Upper lobe of left lung (tissue), 6 donors: ENCODE data around the gene PRELID1. TPM values are rescaled to one million over a fixed set of nuclear protein-coding genes. Genes with fewer than 3 reads are reported as not detected.

Source experiments
- ATAC-seq, 2 donors: fragments of 200-7000 bp; cut with Tn5 transposase; one replicate each; pipeline ENCODE4 v1.9.1; 2022; ENCODE audit warnings: mild to moderate bottlenecking in 2 of 2, moderate library complexity in 2 of 2; ENCODE audit not compliant: low FRiP score in 2 of 2
- DNase-seq, 2 donors: peaks; one replicate each; pipeline ENCODE4 v3.0.0-alpha.2; 2019 to 2020
- H3K27ac ChIP-seq, 4 donors: fragments of 200-600 bp; sonication (generic); one replicate each; pipeline ENCODE4 v1.5.1; 2016 to 2019
- H3K27me3 ChIP-seq, 4 donors: fragments of 200-600 bp; sonication (generic); one replicate each; pipeline ENCODE4 v1.5.1; 2017 to 2019
- H3K36me3 ChIP-seq, 4 donors: fragments of 200-600 bp; sonication (generic); one replicate each; pipeline ENCODE4 v1.5.1; 2016 to 2019
- H3K4me1 ChIP-seq, 4 donors: fragments of 200-600 bp; sonication (generic); one replicate each; pipeline ENCODE4 v1.5.1; 2018 to 2019
- H3K4me3 ChIP-seq, 4 donors: fragments of 200-600 bp; sonication (generic); one replicate each; pipeline ENCODE4 v1.5.1; 2017 to 2019; ENCODE audit warnings: mild to moderate bottlenecking in 2 of 4, moderate library complexity in 1 of 4
- H3K9me3 ChIP-seq, 4 donors: fragments of 200-600 bp; sonication (generic); one replicate each; pipeline ENCODE4 v1.5.1; 2018 to 2019
- EP300 ChIP-seq, 4 donors: sonication (generic); formaldehyde crosslinking; IDR thresholded peaks; one replicate each; pipeline ENCODE4 v1.5.1; 2017; ENCODE audit warnings: antibody characterized with exemption in 4 of 4, control low read depth in 2 of 4
- POLR2A ChIP-seq, 4 donors: fragments of 450-650 bp; IDR thresholded peaks; one replicate each; pipeline ENCODE4 v1.5.1; 2016 to 2017; ENCODE audit warnings: antibody characterized with exemption in 4 of 4, mild to moderate bottlenecking in 2 of 4
- POLR2AphosphoS5 ChIP-seq, 2 donors: sonication (generic); formaldehyde crosslinking; IDR thresholded peaks; one replicate each; pipeline ENCODE4 v1.5.1; 2017; ENCODE audit warnings: antibody characterized with exemption in 2 of 2
- WGBS, 2 donors: methylation state at CpG; one replicate each; pipeline ENCODE4 v1.1.5; 2017 to 2018; 5-methylcytosine and 5-hydroxymethylcytosine counted together
- total RNA-seq, 6 donors: library from RNA; depleted of rRNA in 4 of 6; stranded (reverse); fragments of >200 nt in 4 of 6; gene quantifications; one replicate each; pipeline versions ENCODE4 v1.1.0 to v1.2.1, GENCODE V29; 2016 to 2021
- TF ChIP-seq, protein P1 (sequence below), 6 experiments: fragments of 450-650 bp in 4 of 6; fragments of 200-600 bp in 2 of 6; sonication (generic) in 2 of 6; IDR thresholded peaks; one replicate each; pipeline ENCODE4 v1.5.1; 2016 to 2019; ENCODE audit warnings: antibody characterized with exemption in 6 of 6
- donor health status: DM: no; HTN: no; CAD: no; lungs with moderate emphysema.
- donor health status: DM: no; HTN: yes; CAD: no; lungs with severe emphysema.

The PRELID1 gene
- total RNA-seq, 6 donors from 2014 or later, result 45.1 to 132 (median 86.8) TPM

DNA sequence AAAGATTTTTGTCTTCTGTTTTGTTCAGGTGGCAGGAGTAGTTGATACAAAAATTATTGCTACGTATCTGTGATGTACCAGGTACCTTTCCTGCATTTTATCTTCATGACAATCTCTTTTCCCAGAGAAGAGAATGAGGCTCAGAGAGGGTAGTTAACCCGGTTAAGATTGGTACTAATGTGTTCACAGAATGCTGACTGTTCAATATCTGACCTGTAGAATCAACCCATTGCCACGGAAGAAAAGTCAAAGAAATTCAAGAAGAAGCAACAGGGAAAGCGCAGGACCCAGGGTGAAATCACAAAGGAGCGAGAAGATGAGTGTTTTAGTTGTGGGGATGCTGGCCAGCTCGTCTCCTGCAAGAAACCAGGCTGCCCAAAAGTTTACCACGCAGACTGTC, 11.9 kb upstream of the PRELID1 start:
- peaks cover 27 to 90% (median 69%) of the 10 kb centered on the region in 4 donors for H3K36me3 ChIP-seq
- no peaks in the 10 kb centered on the region for H3K27me3 ChIP-seq
- ATAC-seq, result no peak
- TF ChIP-seq, protein P1, sequence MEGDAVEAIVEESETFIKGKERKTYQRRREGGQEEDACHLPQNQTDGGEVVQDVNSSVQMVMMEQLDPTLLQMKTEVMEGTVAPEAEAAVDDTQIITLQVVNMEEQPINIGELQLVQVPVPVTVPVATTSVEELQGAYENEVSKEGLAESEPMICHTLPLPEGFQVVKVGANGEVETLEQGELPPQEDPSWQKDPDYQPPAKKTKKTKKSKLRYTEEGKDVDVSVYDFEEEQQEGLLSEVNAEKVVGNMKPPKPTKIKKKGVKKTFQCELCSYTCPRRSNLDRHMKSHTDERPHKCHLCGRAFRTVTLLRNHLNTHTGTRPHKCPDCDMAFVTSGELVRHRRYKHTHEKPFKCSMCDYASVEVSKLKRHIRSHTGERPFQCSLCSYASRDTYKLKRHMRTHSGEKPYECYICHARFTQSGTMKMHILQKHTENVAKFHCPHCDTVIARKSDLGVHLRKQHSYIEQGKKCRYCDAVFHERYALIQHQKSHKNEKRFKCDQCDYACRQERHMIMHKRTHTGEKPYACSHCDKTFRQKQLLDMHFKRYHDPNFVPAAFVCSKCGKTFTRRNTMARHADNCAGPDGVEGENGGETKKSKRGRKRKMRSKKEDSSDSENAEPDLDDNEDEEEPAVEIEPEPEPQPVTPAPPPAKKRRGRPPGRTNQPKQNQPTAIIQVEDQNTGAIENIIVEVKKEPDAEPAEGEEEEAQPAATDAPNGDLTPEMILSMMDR (IDR thresholded peaks at IDR 0.05), result no peak
- TF ChIP-seq POLR2AphosphoS5 (IDR thresholded peaks at IDR 0.05) (no peak), EP300 (IDR thresholded peaks at IDR 0.05) (no peak), POLR2A (IDR thresholded peaks at IDR 0.05) (no peak)
- no peak for DNase-seq
- H3K4me1 ChIP-seq, result peaks cover 5 to 13% (median 11%) of the 10 kb centered on the region in 4 donors
- no peaks in the 10 kb centered on the region for H3K9me3 ChIP-seq
- WGBS, 2 donors, result 95 to 96% methylated on average over 7 of the region's 7 CpGs
- no peak overlapping the region for H3K4me3 ChIP-seq
- no peak overlapping the region for H3K27ac ChIP-seq

DNA sequence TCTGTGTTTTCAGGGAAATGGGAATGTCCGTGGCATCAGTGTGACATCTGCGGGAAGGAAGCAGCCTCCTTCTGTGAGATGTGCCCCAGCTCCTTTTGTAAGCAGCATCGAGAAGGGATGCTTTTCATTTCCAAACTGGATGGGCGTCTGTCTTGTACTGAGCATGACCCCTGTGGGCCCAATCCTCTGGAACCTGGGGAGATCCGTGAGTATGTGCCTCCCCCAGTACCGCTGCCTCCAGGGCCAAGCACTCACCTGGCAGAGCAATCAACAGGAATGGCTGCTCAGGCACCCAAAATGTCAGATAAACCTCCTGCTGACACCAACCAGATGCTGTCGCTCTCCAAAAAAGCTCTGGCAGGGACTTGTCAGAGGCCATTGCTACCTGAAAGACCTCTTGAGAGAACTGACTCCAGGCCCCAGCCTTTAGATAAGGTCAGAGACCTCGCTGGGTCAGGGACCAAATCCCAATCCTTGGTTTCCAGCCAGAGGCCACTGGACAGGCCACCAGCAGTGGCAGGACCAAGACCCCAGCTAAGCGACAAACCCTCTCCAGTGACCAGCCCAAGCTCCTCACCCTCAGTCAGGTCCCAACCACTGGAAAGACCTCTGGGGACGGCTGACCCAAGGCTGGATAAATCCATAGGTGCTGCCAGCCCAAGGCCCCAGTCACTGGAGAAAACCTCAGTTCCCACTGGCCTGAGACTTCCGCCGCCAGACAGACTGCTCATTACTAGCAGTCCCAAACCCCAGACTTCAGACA, 9.6 kb upstream of the PRELID1 start:
- H3K36me3 ChIP-seq, result peaks cover 15 to 79% (median 53%) of the 10 kb centered on the region in 4 donors
- peaks cover 10 to 20% (median 18%) of the 10 kb centered on the region in 4 donors for H3K4me1 ChIP-seq
- H3K9me3 ChIP-seq, result no peaks in the 10 kb centered on the region
- ATAC-seq (peak in 1 of 2 donors; percentile 24), DNase-seq (no peak)
- H3K4me3 ChIP-seq, result no peak overlapping the region
- no peak overlapping the region for H3K27ac ChIP-seq
- H3K27me3 ChIP-seq, result no peaks in the 10 kb centered on the region
- 95 to 96% methylated on average over 6 to 11 of the region's 12 CpGs for WGBS, 2 donors
- TF ChIP-seq POLR2A (IDR thresholded peaks at IDR 0.05) (no peak), POLR2AphosphoS5 (IDR thresholded peaks at IDR 0.05) (no peak), EP300 (IDR thresholded peaks at IDR 0.05) (no peak)
- TF ChIP-seq, protein P1 (IDR thresholded peaks at IDR 0.05), result no peak

DNA sequence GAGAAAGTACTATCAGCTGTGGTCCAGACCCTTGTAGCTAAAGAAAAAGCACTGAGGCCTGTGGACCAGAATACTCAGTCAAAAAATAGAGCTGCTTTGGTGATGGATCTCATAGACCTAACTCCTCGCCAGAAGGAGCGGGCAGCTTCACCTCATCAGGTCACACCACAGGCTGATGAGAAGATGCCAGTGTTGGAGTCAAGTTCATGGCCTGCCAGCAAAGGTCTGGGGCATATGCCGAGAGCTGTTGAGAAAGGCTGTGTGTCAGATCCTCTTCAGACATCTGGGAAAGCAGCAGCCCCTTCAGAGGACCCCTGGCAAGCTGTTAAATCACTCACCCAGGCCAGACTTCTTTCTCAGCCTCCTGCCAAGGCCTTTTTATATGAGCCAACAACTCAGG, 9.0 kb upstream of the PRELID1 start:
- Histone ChIP-seq H3K4me3 (no peak overlapping the region), H3K36me3 (peaks cover 15 to 73% (median 47%) of the 10 kb centered on the region in 4 donors), H3K4me1 (peaks cover 14 to 26% (median 23%) of the 10 kb centered on the region in 4 donors), H3K27me3 (no peaks in the 10 kb centered on the region), H3K9me3 (no peaks in the 10 kb centered on the region), H3K27ac (no peak overlapping the region)
- no peak for DNase-seq
- 86 to 96% methylated on average over 2 to 3 of the region's 3 CpGs for WGBS, 2 donors
- TF ChIP-seq POLR2A (IDR thresholded peaks at IDR 0.05) (no peak), EP300 (IDR thresholded peaks at IDR 0.05) (no peak), POLR2AphosphoS5 (IDR thresholded peaks at IDR 0.05) (no peak)
- TF ChIP-seq, protein P1 (IDR thresholded peaks at IDR 0.05), result no peak
- ATAC-seq, result no peak

DNA sequence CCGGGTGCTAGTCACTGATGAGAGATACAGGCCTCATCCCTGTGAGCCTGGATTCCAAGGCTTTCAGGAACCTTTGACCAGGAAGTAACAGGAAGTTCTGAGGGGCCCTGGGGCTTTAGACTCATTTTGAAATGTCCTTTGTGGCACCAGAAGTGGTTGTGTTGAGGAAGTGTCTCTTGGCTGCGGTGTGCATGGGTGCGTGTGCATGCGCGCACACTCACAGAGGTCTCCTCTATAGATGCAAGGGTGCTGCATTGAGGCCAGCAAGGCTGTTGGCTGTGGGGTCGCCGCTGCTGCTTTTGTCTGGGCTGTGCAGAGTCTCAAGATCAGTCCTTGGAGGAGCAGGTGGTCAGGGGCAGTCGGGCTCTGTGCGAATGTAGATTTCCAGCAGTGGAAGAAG, 7.7 kb upstream of the PRELID1 start:
- Histone ChIP-seq H3K4me3 (no peak overlapping the region), H3K36me3 (peaks cover 15 to 62% (median 41%) of the 10 kb centered on the region in 4 donors), H3K27ac (peak overlapping the region in 3 of 4 donors; percentile 4 to 73 (median 68)), H3K9me3 (no peaks in the 10 kb centered on the region), H3K27me3 (no peaks in the 10 kb centered on the region), H3K4me1 (peaks cover 27 to 39% (median 36%) of the 10 kb centered on the region in 4 donors)
- peak in 1 of 2 donors; percentile 10 for ATAC-seq
- whole genome bisulfite sequencing, 2 donors, result 59 to 89% methylated on average over 9 of the region's 9 CpGs
- TF ChIP-seq, protein P1 (IDR thresholded peaks at IDR 0.05), result no peak
- TF ChIP-seq POLR2AphosphoS5 (IDR thresholded peaks at IDR 0.05), result no peak
- no peak for TF ChIP-seq EP300 (IDR thresholded peaks at IDR 0.05)
- TF ChIP-seq POLR2A (IDR thresholded peaks at IDR 0.05), result no peak
- peak in 1 of 2 donors; percentile 36 for DNase-seq
